NCI-H128 (cell line): ENCODE measurements around the gene CORIN.

Experiments used
- DNase-seq: peaks from one replicate; lab custom pipeline; 2025; ENCODE audit not compliant: unreplicated experiment; lab: John Stamatoyannopoulos, UW

The CORIN gene

DNA sequence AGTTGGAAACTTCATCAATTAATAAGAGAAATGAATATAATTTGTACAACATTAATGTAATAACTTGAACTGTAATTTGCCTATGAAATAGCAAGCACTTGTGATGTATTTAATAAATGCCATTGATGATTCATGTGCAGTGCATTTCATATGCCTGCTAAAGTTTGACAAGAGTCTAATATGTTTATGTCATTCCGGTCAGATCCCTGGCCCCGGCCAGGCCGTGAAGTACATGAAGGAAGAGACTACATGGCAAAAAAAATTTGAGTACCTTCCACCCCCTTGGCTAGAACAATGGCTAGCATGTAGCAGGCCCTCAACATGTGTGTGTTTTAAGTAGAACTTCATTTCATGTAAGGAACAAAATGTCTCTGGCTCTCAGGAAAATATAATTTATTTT lies 191.5 kb downstream of the CORIN start:
- no peak for DNase-seq

DNA sequence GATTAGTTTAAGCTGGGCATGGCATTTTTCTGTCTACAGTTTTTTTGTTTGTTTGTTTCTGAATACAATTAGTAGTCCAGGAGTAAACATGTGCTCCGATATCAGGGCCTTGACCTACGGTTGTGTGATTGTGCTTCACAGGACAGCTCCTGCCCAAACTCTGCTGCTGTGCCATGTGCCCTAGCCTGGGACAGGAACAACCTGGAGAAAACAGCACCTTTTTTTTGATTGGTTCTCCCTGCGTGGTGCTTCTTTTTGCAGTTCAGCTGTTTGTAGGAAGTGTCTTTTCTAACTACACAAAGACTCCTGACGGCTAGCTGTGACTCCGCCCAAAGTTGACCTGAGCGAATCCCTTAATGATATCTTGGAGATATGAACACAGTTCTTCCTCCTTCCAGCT lies 194.0 kb downstream of the CORIN start:
- DNase-seq: no peak

DNA sequence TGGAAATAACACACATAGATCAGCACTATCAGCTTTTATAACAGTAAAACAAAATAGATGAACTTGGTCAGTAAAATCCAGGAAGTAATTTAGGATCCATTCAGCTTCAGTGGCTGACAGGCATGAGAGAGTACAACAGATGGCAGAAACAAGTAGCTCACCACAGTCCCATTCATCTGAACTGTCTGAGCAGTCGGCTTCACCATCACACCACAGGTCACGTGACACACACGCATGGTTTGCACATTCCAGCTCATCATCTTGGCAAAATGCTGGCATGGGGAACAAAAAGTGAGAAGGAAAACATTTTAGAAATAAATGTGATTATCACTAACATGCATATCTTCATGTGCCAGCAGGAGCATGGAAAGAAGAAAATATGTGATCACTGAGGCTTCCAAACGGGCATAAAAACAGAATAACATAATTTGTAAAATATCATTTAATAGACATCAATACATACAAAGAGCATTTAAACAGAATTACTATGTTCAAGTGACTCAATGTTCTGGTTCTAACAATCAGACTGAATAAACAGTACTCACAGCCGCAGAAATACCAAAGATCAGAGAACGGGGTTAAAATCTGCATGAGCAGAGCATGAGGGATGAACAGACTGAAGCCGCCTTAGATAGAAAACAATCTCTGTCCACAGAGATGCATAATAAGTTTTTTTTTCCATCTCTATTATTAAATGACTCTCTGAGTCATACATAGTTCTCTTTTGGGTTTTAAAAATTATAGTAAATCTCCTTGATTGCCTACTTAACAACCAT lies 194.7 kb downstream of the CORIN start:
- DNase-seq: no peak

DNA sequence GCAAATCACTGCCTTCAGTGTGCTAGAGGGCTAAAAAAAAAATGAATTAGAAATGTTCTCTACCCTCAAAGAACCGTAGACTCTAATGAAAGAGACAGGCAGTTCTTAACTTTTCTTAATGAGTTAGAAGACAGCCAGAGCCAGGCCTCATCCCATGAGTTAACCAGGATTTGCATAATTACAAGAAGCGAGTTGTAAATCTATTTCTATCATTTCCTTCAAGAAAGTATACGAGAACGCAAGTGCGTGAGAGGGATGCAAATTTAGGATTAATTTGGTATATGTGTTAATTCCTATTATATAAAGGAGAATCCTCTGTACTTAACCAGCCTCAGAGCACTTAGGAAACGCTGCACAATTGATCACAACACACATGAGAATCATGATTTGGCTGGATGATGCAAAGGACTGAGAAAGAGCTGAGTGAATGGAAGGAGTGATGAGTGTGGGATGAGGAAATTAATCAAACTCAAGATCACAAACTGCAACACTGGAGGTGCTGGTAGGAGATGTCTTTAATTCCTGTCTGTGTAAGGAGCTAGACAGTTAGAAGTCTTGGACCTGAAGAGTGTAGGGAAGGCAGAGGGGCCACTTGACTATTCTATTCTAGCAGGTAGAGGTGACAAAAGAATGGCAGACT lies 195.6 kb downstream of the CORIN start:
- no peak for DNase-seq

DNA sequence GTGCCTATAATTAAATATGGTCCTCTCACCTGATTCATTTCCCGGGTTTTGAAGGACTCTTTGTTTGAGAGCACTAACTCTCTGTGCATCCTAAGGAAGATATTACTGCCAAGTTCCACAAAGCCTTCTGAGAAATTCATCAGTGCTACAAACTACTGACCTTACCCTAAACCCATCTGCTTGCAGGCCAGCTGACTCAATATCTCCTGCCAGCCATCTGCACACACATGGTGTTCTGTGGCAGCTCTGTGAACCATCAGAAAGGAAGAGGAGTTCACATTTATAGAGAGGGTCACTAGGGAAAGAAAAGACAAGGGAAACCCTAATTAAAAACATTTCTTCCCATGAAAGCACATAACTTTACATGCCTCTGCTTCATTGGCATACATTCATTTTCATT lies 196.1 kb downstream of the CORIN start:
- DNase-seq: no peak

DNA sequence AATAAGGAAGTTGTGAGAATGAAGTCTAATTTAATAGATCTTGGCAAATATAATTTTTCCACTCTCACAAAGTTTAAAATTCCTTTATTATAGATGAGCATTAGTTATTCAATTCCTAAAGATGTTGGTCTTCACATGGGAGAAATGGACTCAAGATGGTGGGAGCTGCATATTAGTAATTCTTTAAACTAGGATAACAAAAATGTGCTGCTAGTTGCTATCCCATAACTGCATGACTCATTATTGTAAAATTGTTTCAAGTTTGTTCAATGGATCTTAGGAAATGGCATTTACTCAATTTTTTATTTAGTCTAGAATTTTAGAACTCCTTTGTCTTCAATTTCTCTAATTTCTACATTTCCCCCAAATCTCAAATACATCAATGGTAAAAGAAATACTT lies 197.0 kb downstream of the CORIN start:
- DNase-seq: no peak

DNA sequence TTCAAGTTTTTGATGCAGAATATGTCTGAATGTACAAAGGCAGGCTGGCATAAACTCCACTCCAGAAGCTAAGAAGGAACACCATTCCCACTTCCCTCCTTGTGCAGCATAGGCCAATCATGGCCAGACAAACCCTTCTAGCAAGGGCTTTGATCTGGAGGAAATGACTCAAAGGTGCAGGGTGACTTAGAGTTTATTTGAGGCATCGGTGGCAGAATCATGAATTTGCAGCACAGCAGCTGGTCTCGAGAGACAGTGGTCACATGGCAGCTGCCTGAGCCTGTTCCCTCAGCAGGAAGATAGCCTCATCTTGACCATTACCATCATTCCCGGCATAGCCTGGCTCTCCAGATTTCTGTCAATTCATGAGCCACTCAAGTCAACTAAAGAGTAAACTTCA lies 198.3 kb downstream of the CORIN start:
- no peak for DNase-seq

DNA sequence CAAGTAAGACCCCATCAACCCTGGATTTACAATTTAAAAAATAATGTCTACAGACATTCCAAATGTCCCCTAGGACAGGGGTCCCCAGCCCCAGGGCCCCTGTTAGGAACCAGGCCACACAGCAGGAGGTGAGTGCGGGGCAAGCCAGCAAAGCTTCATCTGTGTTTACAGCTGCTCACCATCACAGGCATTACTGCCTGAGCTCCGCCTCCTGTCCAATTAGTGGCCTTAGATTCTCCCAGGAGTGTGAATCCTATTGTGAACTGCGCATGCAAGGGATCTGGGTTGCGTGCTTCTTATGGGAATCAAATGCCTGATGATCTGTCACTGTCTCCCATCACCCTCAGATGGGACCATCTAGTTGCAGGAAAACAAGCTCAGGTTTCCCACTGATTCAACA lies 206.7 kb downstream of the CORIN start:
- no peak for DNase-seq

DNA sequence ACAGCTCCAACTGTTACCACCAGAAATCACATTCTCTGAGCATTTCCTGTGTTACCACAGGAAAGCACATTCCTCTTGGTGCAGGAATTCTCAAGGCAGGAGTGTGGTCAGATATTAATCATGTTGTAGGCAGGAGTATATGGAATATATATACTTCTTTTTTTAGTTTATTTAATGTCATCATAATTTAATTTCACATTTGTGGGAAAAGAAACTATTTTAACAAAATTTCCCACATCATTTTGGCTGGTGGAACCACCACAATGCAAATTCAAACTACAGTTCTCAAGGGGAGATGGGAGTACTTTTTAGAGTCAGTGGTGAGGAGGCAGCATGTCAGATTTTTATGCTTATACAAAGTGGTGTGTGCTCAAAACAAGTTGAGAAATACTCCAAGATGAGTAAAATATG lies 213.8 kb downstream of the CORIN start:
- DNase-seq: no peak

DNA sequence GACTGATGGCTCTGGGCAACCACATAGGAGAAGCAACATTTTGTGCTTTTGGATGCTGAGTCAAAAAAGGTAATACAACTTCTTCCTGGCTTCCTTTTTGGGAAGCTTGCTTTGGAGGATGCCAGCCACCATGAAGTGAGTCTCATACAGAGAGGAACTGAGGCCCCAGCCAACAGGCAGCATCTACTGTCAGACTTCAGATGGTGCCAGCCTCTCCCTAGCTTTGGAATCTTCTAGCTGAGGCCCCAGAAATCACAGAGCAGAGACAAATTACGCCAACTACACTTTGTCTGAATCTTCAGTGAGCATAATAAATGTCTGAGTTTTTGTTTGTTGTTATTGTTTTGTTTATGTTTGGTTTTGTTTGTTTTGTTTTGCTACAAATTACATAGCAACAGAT lies 216.7 kb downstream of the CORIN start:
- DNase-seq: no peak

DNA sequence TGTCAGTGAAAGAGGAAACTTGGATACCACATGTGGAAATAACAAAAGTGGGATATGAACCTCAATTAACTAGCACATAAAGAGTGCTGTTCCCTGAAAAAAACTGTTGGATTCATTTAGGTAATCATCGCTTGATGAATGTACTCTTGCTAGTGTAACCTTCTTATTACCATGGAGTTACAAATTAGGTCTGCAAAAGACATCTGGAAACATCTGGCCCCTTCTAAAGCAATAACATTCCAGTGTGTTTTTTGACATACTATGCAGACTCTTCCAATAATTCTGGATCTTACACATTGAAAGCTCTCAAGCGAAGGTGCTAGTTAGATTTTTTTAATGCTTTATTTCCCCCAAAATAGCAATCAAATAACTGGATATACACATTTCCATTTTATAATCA lies 218.2 kb downstream of the CORIN start:
- DNase-seq: no peak

DNA sequence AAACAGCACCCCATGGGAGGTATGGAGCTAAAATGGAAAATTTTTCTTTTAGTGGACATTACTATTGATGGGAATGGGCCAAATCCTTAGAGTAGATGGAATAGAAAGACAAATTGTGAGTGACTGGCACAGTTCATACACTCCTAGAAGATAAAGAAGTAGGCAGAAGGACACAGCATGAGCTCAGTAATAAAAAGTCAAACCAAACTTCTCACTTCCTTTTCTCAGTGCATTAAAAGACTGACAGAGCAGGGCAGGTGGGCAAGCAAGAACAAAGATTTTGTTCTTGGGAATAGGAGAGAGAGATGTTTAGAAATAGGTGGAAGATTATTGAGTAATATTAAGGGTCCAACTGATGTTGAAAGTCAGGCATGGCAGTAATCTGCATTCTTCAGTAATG lies 220.3 kb downstream of the CORIN start:
- no peak for DNase-seq

DNA sequence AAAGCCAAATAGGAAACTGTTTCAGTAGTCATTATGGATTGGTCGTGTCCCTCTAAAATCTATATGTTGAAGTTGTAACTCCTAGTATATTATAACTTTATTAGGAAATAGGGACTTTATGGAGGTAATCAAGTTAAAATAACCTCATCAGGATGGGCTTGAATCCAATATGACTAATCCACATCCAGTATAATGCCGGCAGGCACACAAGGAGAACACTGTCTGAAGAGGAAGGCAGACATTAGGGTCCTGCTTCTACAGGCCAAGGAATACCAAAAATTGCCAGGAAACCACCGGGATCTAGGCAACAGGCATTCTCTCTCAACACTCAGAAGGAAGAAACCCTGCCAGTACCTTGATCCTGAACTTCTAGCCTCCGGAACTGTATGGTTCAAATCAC lies 222.5 kb downstream of the CORIN start:
- no peak for DNase-seq

DNA sequence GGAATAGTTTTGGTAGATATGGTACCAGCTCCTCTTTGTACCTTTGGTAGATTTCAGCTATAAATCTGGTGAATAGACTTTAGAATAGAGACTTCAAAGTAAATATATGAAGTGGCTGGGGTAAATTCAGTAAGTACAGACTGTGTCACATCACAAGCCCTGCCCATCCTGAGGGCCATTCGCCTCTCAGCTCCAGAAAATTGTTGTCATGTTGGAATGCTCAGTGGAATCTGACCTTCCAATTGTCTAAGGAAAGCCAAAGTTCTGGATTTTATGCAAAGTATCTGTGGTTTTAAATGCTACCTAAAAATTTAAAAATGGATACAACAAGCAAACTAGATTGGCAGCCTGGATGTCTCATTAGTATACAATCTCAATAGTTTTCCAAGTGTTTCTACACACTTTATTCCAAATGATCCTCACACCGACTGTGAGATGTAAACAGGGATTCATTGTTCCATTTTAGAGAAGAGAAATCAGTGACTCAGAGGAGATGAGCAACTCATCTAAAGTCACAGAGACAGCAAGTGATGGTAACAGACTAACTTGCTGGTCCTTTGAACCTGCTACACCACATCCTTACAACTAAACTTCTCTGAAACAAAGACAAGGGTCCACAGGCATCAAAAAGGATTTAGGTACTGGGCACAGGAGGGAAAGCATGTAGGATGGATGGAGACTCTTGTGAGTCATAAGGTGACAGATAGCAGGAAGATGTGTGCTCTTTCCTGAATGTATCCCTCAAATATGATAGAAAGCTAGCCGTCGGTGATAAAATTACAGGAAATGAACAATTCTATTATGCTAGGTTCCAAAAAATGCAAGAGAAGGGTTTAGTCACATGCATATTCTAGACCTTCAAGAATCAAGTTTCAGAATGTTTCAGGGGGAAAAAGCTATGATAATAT lies 225.5 kb downstream of the CORIN start:
- DNase-seq: no peak

DNA sequence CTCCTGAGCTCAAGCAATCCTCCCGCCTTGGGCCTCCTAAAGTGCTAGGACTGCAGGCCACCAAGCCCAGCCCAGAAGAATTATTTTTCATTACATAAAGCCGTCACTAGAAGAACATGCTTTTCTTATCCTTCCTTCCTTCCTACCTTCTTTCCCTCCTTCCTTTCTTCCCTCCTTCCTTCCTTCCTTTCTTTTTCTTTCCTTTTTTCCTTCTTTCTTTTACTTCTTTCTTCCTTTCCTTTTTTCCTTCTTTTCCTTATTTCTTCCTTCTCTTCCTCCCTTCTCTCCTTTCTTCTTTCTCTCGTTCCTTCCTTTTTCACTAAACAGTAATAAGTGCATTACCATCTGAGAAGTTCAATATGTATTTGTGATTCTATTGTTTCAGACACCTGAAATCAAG lies 231.4 kb downstream of the CORIN start:
- no peak for DNase-seq

DNA sequence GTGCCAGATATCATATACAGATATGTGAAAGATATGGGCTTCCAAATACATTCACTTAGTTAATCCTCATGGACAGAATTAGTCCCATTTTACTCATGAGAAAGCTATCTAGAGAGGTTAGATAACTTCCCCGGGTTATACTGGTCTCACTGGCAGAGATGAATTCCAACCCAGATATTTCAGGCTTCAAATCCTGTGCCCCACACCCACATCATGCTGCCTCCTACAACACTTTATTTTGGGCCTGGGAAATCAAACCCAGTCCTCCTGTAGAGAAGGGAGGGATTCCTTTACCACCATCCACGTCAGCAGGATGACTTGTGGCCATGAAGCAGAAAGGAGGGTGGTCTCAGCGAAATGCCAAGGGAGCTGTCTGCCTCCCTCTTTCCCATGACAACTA lies 239.0 kb downstream of the CORIN start:
- no peak for DNase-seq

DNA sequence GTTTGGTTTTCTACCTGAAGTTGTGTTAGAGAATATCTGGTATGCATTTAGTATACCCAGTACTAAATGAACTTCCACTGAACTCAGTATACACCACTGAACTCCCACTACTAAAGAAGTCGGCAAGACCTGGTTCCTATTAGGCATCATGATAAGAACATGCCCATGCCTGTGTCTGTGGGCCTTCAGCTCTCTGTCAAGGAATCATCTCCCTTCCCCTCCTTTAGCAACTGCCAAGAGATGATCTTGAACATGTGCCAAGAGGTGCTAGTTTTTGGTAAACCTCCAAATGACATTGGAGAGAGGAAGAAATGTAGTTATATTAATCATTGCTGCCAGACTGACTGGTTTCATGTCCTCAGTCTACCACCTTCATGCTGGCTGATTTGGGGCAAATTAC lies 239.5 kb downstream of the CORIN start:
- no peak for DNase-seq

DNA sequence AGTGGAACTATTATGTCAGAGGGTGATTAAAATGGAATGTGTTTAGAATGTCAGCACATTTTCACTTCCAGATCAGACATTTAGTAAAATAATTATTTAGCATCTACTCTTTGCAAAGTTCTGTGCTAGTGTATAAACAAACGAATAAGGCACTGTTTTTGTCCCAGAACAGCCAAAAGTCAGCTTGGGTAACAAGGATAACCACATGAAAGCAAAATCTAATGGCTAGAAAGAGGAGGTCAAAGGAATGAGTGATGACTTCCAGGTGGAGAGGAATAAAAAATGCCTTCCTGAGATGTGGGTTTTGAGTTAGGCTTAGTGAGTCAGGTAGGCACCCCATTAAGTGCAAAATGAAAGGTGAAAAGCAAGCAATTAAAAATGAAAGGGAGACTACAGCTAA lies 240.2 kb downstream of the CORIN start:
- DNase-seq: no peak

DNA sequence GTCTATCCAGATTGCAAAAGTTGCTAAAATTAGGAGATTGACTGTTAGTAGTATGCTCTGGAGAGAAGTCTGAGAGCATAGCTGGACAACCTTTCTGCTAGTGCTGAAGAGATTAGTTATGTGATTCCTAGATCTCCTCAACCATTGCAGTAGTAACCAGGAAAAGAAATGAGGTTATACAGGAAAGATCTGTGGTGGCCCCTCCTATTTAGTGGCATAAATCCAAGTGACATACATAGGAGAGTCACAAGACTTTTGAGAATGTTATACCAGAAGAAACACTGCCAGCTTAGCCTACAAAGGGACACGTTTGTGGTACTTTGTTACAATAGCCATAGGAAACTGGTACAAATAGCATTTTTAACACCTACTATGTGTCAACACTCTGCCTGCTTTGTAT lies 247.5 kb downstream of the CORIN start:
- DNase-seq: no peak

DNA sequence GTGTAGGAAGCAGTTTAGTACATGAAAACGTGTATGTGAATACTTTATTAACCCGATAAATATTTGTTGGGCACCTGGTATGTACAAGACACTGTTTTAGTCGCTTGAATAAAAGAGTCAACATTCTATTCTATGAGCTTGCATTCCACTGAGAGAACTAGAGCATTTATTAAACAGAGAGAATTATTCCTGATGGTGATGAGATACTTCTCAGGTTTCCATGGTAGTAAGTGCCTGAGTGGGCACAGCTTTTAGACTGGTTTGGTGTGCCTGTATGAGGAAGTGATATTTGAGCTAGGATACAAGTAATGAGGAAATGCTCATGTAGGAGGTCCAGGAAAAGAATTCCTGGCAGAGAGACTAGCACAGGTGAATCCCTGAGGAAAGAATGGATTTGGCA lies 258.6 kb downstream of the CORIN start:
- no peak for DNase-seq

DNA sequence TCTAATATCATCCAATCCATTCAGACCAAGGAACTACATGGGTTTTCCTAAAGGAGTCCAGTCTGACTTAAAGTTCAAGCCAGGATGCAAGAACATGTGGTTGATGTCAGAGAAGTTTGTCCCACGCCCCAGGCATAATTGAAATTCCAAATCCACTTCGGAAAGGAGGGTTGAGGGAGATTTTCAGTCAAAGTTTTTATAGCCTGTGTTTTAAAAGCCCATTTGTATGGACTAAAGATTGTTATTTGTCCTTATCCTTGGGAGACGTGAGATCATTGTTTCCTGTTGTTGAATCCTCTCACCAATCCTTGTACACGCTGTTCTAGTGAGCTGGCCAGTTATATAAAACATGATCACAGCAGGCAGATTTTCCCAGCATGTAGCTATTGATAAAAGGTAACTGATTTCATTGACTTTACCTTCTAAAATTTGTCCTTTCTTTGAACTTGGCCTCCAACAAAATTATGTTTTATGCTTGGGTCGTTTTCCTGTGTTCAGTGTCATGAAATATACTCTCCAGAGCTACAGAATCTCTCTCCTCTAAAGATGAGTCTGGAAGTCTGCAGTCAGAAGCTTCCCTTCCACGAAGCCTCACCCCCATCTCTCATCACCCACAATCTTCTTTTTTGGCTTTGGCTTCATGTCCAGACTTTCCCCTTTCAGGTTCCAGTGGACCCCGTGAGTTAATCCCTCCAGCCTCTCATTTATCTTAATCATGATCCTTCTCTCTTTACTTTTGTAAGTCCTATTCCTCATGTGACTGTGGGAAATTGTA lies 259.9 kb downstream of the CORIN start:
- no peak for DNase-seq
